Activated T-helper 2 cell treated with anti-CD3 and anti-CD28 coated beads, Interferon-gamma antibody, Interleukin-2, Interleukin-4, amounts not matched to agents 10 μg/mL and 5 μg/mL and 100 μg/mL, durations not matched to agents 14 hours and 24 hours and 36 hours (primary cell): Measurements from ENCODE around the gene ZC3H13. TPM values are rescaled to one million over a fixed set of nuclear protein-coding genes. Genes with fewer than 3 reads are reported as not detected.

Experiments
- DNase-seq: peaks from one replicate; pipeline ENCODE4 v3.0.0; 2021; ENCODE audit warnings: low spot score
- H3K27ac Mint-ChIP-seq: one replicate; pipeline ENCODE4 v1.8.0; 2021; ENCODE audit warnings: mixed read lengths
- H3K27me3 Mint-ChIP-seq: one replicate; pipeline ENCODE4 v1.8.0; 2021; ENCODE audit warnings: low read depth, mixed read lengths
- H3K36me3 Mint-ChIP-seq: one replicate; pipeline ENCODE4 v1.8.0; 2021; ENCODE audit warnings: low read depth, mixed read lengths
- H3K4me1 Mint-ChIP-seq: one replicate; pipeline ENCODE4 v1.8.0; 2021; ENCODE audit warnings: low read depth, mixed read lengths
- H3K4me3 Mint-ChIP-seq: one replicate; pipeline ENCODE4 v1.8.0; 2021; ENCODE audit warnings: low read depth, mild to moderate bottlenecking, moderate library complexity, mixed read lengths
- H3K9me3 Mint-ChIP-seq: one replicate; pipeline ENCODE4 v1.8.0; 2021; ENCODE audit warnings: mixed read lengths
- intact Hi-C: fragments of 100-400 bp; cut with micrococcal nuclease; formaldehyde crosslinking; loops from one replicate; pipeline ENCODE4 v1.15.1; 2023
- total RNA-seq: library from RNA; stranded (reverse); gene quantifications from 2 replicates; pipeline ENCODE4 v1.2.3, GENCODE V29; 2022

ZC3H13 gene
- total RNA-seq, 1 donor from 2014 or later: 55.2 TPM

DNA sequence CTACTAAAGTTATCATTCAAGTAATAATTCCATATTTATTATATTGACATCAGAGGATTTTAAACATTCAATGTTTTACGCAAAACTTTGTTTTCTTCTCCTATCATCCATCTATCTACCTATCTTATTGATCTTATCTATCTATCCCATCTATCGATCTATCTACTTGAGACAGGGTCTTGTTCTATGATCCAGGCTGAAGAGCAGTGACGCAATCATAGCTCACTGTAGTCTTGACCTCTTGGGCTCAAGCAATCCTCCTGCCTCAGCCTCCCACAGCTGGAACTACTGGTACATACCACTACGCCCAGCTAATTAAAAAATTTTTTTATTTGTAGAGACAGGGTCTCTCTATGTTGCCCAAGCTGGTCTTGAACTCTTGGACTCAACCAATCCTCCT is 27.4 kb downstream of the ZC3H13 start:
- Mint-ChIP-seq H3K4me3 (no peak overlapping the region), H3K9me3 (peaks cover 4% of the 10 kb centered on the region), H3K27me3 (no peaks in the 10 kb centered on the region), H3K36me3 (peaks cover 31% of the 10 kb centered on the region), H3K4me1 (no peaks in the 10 kb centered on the region), H3K27ac (no peak overlapping the region)
- no peak for DNase-seq
- intact Hi-C loops: no loop called here

DNA sequence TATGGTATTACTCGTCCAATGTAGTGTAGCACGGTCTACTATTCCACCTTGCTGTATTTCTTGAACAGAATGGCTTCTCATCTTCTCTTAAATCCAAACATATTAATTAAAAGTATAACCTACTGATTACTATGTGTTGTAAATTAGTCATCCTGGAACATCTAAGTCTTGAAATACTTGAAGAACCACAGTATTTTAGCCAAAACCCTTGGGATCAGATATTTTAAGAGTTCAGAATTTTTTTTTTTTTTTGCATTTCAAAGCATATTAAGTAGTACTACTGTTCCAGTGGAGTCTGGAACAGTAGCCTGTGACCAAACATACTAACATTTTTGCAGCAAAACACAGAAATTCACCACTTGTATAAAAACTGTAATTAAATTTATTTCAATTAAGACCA is 30.1 kb downstream of the ZC3H13 start:
- Mint-ChIP-seq H3K27me3 (no peaks in the 10 kb centered on the region), H3K4me1 (no peaks in the 10 kb centered on the region), H3K4me3 (no peak overlapping the region), H3K27ac (no peak overlapping the region), H3K9me3 (no peaks in the 10 kb centered on the region), H3K36me3 (peaks cover 17% of the 10 kb centered on the region)
- no peak for DNase-seq
- intact Hi-C loops: no loop called here

GRCh38 chr13:46016216-46016615 is 36.3 kb downstream of the ZC3H13 start:
- Mint-ChIP-seq H3K27ac (no peak overlapping the region), H3K4me1 (peaks cover 6% of the 10 kb centered on the region), H3K36me3 (peaks cover 36% of the 10 kb centered on the region), H3K4me3 (no peak overlapping the region), H3K27me3 (no peaks in the 10 kb centered on the region), H3K9me3 (no peaks in the 10 kb centered on the region)
- intact Hi-C loops: no loop called here
- DNase-seq: no peak

DNA sequence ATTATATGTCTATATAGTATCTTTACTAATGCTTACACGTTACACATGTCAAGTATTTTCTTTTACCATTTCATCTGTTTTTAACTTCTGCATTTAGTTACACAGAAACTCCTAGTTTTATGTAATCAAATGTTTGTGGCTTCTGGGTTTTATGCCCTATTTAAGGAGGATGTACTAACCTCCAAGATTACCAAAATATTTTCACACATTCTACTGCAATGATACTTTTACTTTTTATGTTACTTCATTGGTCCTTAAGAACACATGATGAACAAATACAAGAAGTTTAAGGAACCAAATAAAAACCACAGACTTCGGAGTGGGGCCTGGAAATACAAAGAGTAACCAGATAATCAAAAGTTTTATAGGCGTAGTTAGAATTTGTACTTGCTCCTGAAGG is 37.2 kb downstream of the ZC3H13 start:
- intact Hi-C loops: no loop called here
- Mint-ChIP-seq H3K4me3 (no peak overlapping the region), H3K36me3 (peaks cover 37% of the 10 kb centered on the region), H3K27me3 (no peaks in the 10 kb centered on the region), H3K9me3 (no peaks in the 10 kb centered on the region), H3K27ac (no peak overlapping the region), H3K4me1 (peaks cover 6% of the 10 kb centered on the region)
- no peak for DNase-seq

GRCh38 chr13:46012404-46012803 is 40.1 kb downstream of the ZC3H13 start:
- no peak overlapping the region for H3K27ac Mint-ChIP-seq
- no peaks in the 10 kb centered on the region for H3K9me3 Mint-ChIP-seq
- no peak for DNase-seq

GRCh38 chr13:46010148-46010547 is 42.4 kb downstream of the ZC3H13 start:
- Mint-ChIP-seq H3K27ac (no peak overlapping the region), H3K4me3 (no peak overlapping the region), H3K27me3 (no peaks in the 10 kb centered on the region), H3K4me1 (peaks cover 8% of the 10 kb centered on the region), H3K9me3 (no peaks in the 10 kb centered on the region), H3K36me3 (peaks cover 49% of the 10 kb centered on the region)
- intact Hi-C loops: no loop called here
- DNase-seq: no peak

More at GRCh38 chr13:46012404-46012803, 40.1 kb downstream of the ZC3H13 start:
- H3K4me1 Mint-ChIP-seq: peaks cover 8% of the 10 kb centered on the region
- no peaks in the 10 kb centered on the region for H3K27me3 Mint-ChIP-seq
- H3K4me3 Mint-ChIP-seq: no peak overlapping the region
- peaks cover 44% of the 10 kb centered on the region for H3K36me3 Mint-ChIP-seq
- intact Hi-C loops: no loop called here

DNA sequence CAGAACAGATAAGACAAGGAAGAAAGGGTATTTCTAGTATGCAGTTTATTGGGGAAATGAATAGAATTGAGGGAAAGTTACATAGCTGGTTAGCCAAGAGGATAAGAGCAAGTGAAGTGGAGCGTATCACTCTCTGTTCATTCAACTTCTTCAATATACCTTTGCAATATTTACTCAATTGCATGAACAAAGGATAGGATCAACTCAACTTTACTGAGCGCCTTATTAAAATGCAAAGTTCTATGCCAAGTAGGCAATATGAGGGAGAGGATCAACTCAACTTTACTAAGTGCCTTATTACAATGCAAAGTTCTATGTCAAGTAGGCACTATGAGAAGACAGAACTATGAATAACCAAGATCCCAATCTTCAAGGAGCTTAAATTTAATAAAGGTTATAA is 43.9 kb downstream of the ZC3H13 start:
- no peak for DNase-seq
- Mint-ChIP-seq H3K27ac (no peak overlapping the region), H3K36me3 (peaks cover 51% of the 10 kb centered on the region), H3K27me3 (no peaks in the 10 kb centered on the region), H3K4me3 (no peak overlapping the region), H3K4me1 (peaks cover 8% of the 10 kb centered on the region), H3K9me3 (no peaks in the 10 kb centered on the region)
- intact Hi-C loops: no loop called here

- Mint-ChIP-seq H3K27ac (no peak overlapping the region), H3K9me3 (no peaks in the 10 kb centered on the region), H3K4me3 (no peak overlapping the region), H3K36me3 (peaks cover 53% of the 10 kb centered on the region), H3K27me3 (no peaks in the 10 kb centered on the region), H3K4me1 (peaks cover 2% of the 10 kb centered on the region)
- no peak for DNase-seq
- intact Hi-C loops: no loop called here
Measured at GRCh38 chr13:46006688-46007452, 45.7 kb downstream of the ZC3H13 start.

GRCh38 chr13:46004491-46004890 is 48.1 kb downstream of the ZC3H13 start:
- Mint-ChIP-seq H3K9me3 (no peaks in the 10 kb centered on the region), H3K27ac (no peak overlapping the region), H3K4me3 (no peak overlapping the region), H3K27me3 (no peaks in the 10 kb centered on the region), H3K36me3 (peaks cover 69% of the 10 kb centered on the region), H3K4me1 (peaks cover 2% of the 10 kb centered on the region)
- intact Hi-C loops: no loop called here
- DNase-seq: no peak

GRCh38 chr13:45996631-45997030 is 55.9 kb downstream of the ZC3H13 start:
- intact Hi-C loops: no loop called here
- H3K36me3 Mint-ChIP-seq: peaks cover 40% of the 10 kb centered on the region
- H3K4me1 Mint-ChIP-seq: peaks cover 2% of the 10 kb centered on the region
- no peak for DNase-seq
- no peaks in the 10 kb centered on the region for H3K9me3 Mint-ChIP-seq
- H3K27ac Mint-ChIP-seq: no peak overlapping the region
- H3K27me3 Mint-ChIP-seq: no peaks in the 10 kb centered on the region
- no peak overlapping the region for H3K4me3 Mint-ChIP-seq

GRCh38 chr13:45995245-45995644 is 57.3 kb downstream of the ZC3H13 start:
- Mint-ChIP-seq H3K9me3 (no peaks in the 10 kb centered on the region), H3K4me1 (peaks cover 2% of the 10 kb centered on the region), H3K36me3 (peaks cover 26% of the 10 kb centered on the region), H3K4me3 (no peak overlapping the region), H3K27me3 (no peaks in the 10 kb centered on the region), H3K27ac (no peak overlapping the region)
- intact Hi-C loops: no loop called here
- no peak for DNase-seq

- no peaks in the 10 kb centered on the region for H3K9me3 Mint-ChIP-seq
- H3K4me1 Mint-ChIP-seq: peaks cover 2% of the 10 kb centered on the region
- no peaks in the 10 kb centered on the region for H3K27me3 Mint-ChIP-seq
- H3K27ac Mint-ChIP-seq: no peak overlapping the region
- intact Hi-C loops: no loop called here
- H3K4me3 Mint-ChIP-seq: no peak overlapping the region
- DNase-seq: no peak
- peaks cover 21% of the 10 kb centered on the region for H3K36me3 Mint-ChIP-seq
Measured at GRCh38 chr13:45994752-45995151, 57.8 kb downstream of the ZC3H13 start.

- Mint-ChIP-seq H3K27ac (no peak overlapping the region), H3K4me3 (no peak overlapping the region), H3K36me3 (peaks cover 36% of the 10 kb centered on the region), H3K4me1 (no peaks in the 10 kb centered on the region), H3K9me3 (no peaks in the 10 kb centered on the region), H3K27me3 (no peaks in the 10 kb centered on the region)
- no peak for DNase-seq
- intact Hi-C loops: no loop called here
Measured at GRCh38 chr13:45989607-45990006, 62.9 kb downstream of the ZC3H13 start.
